KMS-11 (cell line): ENCODE measurements around the gene MRPL57.

Experiments used
- H2AFZ ChIP-seq: fragments of 200-600 bp; sonication (generic); 2 replicates; pipeline ENCODE4 v1.6.1; 2016; ENCODE audit warnings: antibody characterized with exemption, mixed run types, low read depth
- H3K27ac ChIP-seq: fragments of 200-600 bp; sonication (generic); 2 replicates; pipeline ENCODE4 v1.6.1; 2016; ENCODE audit warnings: mild to moderate bottlenecking, mixed run types
- H3K27me3 ChIP-seq: fragments of 200-600 bp; sonication (generic); 2 replicates; pipeline ENCODE4 v1.6.1; 2017; ENCODE audit warnings: mild to moderate bottlenecking, low read depth, mixed run types, moderate library complexity; ENCODE audit not compliant: insufficient read depth
- H3K36me3 ChIP-seq: fragments of 200-600 bp; sonication (generic); 2 replicates; pipeline ENCODE4 v1.6.1; 2017; ENCODE audit warnings: mild to moderate bottlenecking, mixed run types; ENCODE audit not compliant: insufficient read depth
- H3K4me1 ChIP-seq: fragments of 200-600 bp; sonication (generic); 2 replicates; pipeline ENCODE4 v1.6.1; 2016; ENCODE audit warnings: mild to moderate bottlenecking, low read depth, mixed run types; ENCODE audit not compliant: poor library complexity, severe bottlenecking
- H3K4me2 ChIP-seq: fragments of 200-600 bp; sonication (generic); 2 replicates; pipeline ENCODE4 v1.7.0; 2016; ENCODE audit warnings: mild to moderate bottlenecking, mixed run types
- H3K4me3 ChIP-seq: fragments of 200-600 bp; sonication (generic); IDR thresholded peaks from 2 replicates; pipeline ENCODE4 v1.6.1; 2017; ENCODE audit warnings: low read depth, low read length, mixed read lengths; ENCODE audit not compliant: insufficient read depth
- H3K79me2 ChIP-seq: fragments of 200-600 bp; sonication (generic); 2 replicates; pipeline ENCODE4 v1.6.1; 2016; ENCODE audit warnings: low read depth, mixed run types; ENCODE audit not compliant: insufficient read depth
- H3K9ac ChIP-seq: fragments of 200-600 bp; sonication (generic); 2 replicates; pipeline ENCODE4 v1.6.1; 2016; ENCODE audit warnings: mild to moderate bottlenecking, mixed run types
- H4K20me1 ChIP-seq: fragments of 200-600 bp; sonication (generic); 2 replicates; pipeline ENCODE4 v1.6.1; 2016; ENCODE audit warnings: mild to moderate bottlenecking, mixed run types; ENCODE audit not compliant: insufficient read depth
- TF ChIP-seq, protein P1 (sequence below): fragments of 200-600 bp; sonication (generic); conservative IDR thresholded peaks from 2 replicates; pipeline ENCODE4 v1.6.1; 2017; ENCODE audit warnings: low read depth, mild to moderate bottlenecking, antibody characterized with exemption, low read length, moderate library complexity, mixed read lengths

Gene MRPL57

DNA sequence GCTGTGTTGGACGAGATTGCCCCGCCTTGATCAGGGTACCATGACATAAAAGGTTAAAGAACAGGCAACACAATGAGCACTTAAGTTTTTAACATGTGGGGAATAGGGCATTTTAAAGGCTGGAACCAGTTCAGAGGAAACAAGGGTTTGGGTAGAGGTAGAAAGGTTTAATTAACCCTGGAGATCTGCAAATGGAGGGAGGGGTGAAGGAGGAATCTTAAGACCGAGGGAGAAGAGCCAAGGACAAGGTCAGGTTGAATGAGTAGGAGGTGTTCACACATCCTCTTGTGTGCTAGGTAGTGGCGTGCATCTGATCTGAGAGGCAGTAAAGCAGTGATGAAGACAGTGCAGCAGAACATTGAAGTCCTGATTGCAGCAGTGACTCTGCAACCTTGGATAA, 28.6 kb upstream of the MRPL57 start:
- TF ChIP-seq, protein P1, sequence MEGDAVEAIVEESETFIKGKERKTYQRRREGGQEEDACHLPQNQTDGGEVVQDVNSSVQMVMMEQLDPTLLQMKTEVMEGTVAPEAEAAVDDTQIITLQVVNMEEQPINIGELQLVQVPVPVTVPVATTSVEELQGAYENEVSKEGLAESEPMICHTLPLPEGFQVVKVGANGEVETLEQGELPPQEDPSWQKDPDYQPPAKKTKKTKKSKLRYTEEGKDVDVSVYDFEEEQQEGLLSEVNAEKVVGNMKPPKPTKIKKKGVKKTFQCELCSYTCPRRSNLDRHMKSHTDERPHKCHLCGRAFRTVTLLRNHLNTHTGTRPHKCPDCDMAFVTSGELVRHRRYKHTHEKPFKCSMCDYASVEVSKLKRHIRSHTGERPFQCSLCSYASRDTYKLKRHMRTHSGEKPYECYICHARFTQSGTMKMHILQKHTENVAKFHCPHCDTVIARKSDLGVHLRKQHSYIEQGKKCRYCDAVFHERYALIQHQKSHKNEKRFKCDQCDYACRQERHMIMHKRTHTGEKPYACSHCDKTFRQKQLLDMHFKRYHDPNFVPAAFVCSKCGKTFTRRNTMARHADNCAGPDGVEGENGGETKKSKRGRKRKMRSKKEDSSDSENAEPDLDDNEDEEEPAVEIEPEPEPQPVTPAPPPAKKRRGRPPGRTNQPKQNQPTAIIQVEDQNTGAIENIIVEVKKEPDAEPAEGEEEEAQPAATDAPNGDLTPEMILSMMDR: no peak
- no peak overlapping the region for H3K27ac ChIP-seq
- H3K36me3 ChIP-seq: peaks cover 7% of the 10 kb centered on the region; the same call in 1 of the 2 replicates
- no peak overlapping the region for H3K4me2 ChIP-seq
- H3K4me3 ChIP-seq: no peak overlapping the region
- peaks cover 28% of the 10 kb centered on the region for H3K79me2 ChIP-seq
- H3K9ac ChIP-seq: no peak overlapping the region
- H4K20me1 ChIP-seq: no peaks in the 10 kb centered on the region
- H2AFZ ChIP-seq: no peak overlapping the region
- no peaks in the 10 kb centered on the region for H3K27me3 ChIP-seq
- H3K4me1 ChIP-seq: peaks cover 41% of the 10 kb centered on the region

DNA sequence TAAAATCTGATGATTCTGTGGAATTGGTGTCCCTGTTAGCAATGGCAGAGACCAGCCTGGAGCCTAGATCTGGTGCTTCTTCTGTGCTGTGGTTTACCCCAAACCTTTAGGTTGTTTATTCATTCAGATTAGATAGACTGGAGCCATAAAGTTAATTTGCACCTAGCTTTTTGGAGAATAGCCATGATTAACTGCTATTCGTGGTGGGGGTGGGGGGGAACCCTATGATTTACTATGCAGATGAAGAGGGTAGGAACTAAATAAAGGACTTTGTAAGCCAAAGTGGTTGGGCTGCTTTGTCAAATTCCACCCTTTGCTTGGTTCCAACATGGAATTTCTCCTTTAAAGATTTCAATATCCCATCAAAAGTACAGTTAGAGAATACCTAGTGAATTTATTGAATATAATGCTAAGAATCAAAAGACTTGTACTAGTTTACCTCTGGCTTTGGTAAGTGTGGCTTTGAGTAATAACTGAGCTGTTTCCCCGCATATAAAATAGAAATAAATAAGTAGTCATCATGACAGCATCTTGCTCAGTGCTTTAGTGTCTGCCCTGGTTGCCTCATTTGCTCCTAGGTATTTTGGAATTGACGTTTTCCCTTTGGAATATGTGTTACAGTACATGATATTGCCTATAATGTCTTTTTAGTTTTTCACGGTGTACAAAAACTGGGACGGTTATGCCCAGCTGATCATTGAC, 27.8 kb upstream of the MRPL57 start:
- Histone ChIP-seq H3K4me2 (peak overlapping the region; percentile 55), H3K36me3 (peaks cover 7% of the 10 kb centered on the region; the same call in 1 of the 2 replicates), H4K20me1 (no peaks in the 10 kb centered on the region), H3K9ac (no peak overlapping the region), H3K4me3 (no peak overlapping the region), H3K27ac (peak overlapping the region; percentile 65; the same call in 1 of the 2 replicates), H3K4me1 (peaks cover 36% of the 10 kb centered on the region), H3K79me2 (peaks cover 19% of the 10 kb centered on the region), H2AFZ (no peak overlapping the region), H3K27me3 (no peaks in the 10 kb centered on the region)
- TF ChIP-seq, protein P1: no peak

DNA sequence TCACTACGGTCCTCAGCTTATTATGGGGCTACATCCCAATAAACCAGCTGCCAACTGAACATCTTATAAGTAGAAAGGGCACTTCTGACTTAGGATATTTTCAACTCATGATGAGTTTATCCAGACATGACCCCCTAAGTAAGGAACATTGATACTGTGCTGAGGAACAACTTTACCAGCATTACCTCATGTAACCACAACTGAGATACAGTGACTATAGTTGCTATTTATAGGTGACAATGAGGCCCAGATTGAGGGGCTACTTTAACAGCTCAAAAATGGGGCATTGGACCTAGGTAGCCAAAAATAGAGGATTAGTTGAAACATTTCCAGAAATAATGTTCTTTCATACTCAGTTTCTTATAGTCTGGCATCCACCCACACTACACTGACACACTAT, 26.9 kb upstream of the MRPL57 start:
- H3K27me3 ChIP-seq: no peaks in the 10 kb centered on the region
- H3K4me2 ChIP-seq: peak overlapping the region; percentile 55
- peaks cover 36% of the 10 kb centered on the region for H3K4me1 ChIP-seq
- no peak overlapping the region for H3K9ac ChIP-seq
- no peaks in the 10 kb centered on the region for H4K20me1 ChIP-seq
- H3K79me2 ChIP-seq: 0 out of 2 replicates have a peak, but pooled peaks cover 12% of the 10 kb centered on the region
- TF ChIP-seq, protein P1: no peak
- H2AFZ ChIP-seq: no peak overlapping the region
- H3K36me3 ChIP-seq: peaks cover 7% of the 10 kb centered on the region; the same call in 1 of the 2 replicates
- peak overlapping the region; percentile 65 for H3K27ac ChIP-seq
- no peak overlapping the region for H3K4me3 ChIP-seq

DNA sequence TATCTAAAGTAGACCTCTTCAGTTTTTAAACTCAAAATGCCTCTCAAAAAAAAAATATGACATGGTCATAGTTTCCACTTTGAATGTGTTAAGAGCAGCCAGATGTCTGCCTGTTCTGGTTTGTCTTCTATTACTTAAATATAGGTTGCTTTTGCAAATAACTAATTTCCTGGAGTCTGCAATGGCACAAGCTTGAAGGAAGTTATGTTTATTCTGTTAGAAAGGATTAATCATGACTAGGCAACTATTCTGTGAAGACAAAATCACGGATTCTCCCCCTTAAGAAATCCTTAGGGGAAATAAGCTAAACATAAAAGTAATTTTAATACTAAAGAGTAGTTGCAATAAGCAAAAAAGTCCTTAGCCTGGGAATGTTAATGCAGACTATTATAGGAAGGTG, 26.4 kb upstream of the MRPL57 start:
- H3K27me3 ChIP-seq: no peaks in the 10 kb centered on the region
- peaks cover 7% of the 10 kb centered on the region; the same call in 1 of the 2 replicates for H3K36me3 ChIP-seq
- H4K20me1 ChIP-seq: no peaks in the 10 kb centered on the region
- H3K27ac ChIP-seq: peak overlapping the region; percentile 65
- peak overlapping the region; percentile 55 for H3K4me2 ChIP-seq
- 0 out of 2 replicates have a peak, but pooled peaks cover 8% of the 10 kb centered on the region for H3K79me2 ChIP-seq
- no peak overlapping the region for H2AFZ ChIP-seq
- TF ChIP-seq, protein P1: no peak
- H3K4me1 ChIP-seq: peaks cover 36% of the 10 kb centered on the region
- no peak overlapping the region for H3K9ac ChIP-seq
- H3K4me3 ChIP-seq: no peak overlapping the region
